Gastrocnemius medialis (tissue), 4 donors: Measurements from ENCODE around the gene CCDC85B.

Source experiments
- POLR2A ChIP-seq, 2 donors: fragments of 450-650 bp; IDR thresholded peaks; one replicate each; pipeline ENCODE4 v1.6.1; 2017; ENCODE audit warnings: antibody characterized with exemption in 2 of 2, mild to moderate bottlenecking in 2 of 2, moderate library complexity in 2 of 2
- TF ChIP-seq, protein P1 (sequence below), 5 experiments: fragments of 450-650 bp in 3 of 5; fragments of 200-600 bp in 2 of 5; sonication (generic) in 2 of 5; IDR thresholded peaks in 4 of 5; conservative IDR thresholded peaks in 1 of 5; 1 replicate in 4 of 5; 2 replicates in 1 of 5; pipeline ENCODE4 v1.5.1; 2016 to 2019; ENCODE audit warnings: antibody characterized with exemption in 5 of 5, mild to moderate bottlenecking in 3 of 5, moderate library complexity in 3 of 5

DNA sequence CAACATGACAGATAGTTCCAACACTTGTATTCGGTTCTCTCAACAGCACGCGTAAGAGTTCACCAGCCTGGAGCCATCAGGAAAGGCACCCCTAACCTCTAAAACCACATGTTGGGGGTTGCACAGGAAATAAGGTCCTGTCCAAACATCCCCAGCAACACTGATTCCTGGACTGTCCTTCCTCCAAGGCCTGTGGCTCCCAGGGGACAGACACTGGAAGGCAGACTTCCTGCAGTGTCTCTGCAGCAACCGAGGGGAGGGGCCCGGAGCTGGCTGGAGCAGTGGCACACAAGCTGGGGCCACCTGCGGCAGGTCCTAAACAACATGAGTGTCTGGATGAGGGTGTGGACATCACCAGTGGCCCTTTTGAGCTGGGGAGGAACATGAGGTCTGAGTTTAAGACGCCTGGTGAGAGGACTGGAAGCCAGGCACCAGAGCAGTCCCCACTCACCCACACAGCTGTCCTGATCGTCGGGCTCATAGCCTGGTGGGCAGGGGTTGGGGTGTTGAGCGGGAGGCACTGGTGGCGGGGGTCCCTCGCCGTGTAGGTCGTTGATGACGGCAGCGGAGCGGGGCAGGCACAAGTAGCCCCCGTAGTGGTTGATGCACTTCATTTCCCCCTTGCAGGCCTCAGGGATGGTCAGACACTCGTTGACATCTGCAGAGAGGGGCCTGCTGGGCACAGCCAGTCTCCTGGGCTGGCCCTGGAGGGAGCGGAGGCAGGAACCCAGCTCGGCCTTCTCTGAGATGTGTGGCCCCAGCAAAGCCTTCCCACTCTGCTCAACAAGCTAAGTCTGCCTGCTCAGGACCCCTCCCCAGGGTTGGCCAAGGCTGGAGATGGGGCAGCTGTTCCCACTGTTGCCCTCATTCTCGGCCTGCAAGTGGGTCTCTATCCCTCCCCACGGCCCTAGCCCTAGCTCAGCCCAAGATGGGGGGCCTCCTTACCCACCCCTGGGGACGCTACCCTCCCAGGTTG is 19.5 kb upstream of the CCDC85B start:
- no peak for TF ChIP-seq POLR2A (IDR thresholded peaks at IDR 0.05)
- TF ChIP-seq, protein P1, sequence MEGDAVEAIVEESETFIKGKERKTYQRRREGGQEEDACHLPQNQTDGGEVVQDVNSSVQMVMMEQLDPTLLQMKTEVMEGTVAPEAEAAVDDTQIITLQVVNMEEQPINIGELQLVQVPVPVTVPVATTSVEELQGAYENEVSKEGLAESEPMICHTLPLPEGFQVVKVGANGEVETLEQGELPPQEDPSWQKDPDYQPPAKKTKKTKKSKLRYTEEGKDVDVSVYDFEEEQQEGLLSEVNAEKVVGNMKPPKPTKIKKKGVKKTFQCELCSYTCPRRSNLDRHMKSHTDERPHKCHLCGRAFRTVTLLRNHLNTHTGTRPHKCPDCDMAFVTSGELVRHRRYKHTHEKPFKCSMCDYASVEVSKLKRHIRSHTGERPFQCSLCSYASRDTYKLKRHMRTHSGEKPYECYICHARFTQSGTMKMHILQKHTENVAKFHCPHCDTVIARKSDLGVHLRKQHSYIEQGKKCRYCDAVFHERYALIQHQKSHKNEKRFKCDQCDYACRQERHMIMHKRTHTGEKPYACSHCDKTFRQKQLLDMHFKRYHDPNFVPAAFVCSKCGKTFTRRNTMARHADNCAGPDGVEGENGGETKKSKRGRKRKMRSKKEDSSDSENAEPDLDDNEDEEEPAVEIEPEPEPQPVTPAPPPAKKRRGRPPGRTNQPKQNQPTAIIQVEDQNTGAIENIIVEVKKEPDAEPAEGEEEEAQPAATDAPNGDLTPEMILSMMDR (IDR thresholded peaks at IDR 0.05 in 4 of 5, conservative IDR thresholded peaks at IDR 0.05 in 1 of 5), result no peak
